ENCODE measurements around the gene TRIM7.

DNA sequence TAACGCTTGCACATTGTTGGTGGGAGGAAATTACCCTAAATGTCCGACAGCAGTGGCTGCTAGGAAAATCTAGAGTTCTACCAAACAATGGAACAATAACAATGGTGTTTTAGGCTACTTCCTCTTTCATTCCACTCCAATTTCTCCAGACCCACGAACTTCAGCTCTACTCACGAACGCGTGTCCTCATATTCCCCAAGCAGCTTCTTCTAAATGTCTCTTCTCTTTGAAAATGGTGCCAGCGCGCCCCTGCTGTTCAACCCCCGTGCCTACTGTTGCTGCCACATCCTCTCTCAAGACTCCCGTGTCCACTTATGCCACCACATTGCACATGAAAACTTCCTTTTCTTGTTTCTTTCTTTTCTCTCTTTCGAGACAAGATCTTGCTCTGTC is 32.0 kb downstream of the TRIM7 start:
- TF ChIP-seq, protein P1, sequence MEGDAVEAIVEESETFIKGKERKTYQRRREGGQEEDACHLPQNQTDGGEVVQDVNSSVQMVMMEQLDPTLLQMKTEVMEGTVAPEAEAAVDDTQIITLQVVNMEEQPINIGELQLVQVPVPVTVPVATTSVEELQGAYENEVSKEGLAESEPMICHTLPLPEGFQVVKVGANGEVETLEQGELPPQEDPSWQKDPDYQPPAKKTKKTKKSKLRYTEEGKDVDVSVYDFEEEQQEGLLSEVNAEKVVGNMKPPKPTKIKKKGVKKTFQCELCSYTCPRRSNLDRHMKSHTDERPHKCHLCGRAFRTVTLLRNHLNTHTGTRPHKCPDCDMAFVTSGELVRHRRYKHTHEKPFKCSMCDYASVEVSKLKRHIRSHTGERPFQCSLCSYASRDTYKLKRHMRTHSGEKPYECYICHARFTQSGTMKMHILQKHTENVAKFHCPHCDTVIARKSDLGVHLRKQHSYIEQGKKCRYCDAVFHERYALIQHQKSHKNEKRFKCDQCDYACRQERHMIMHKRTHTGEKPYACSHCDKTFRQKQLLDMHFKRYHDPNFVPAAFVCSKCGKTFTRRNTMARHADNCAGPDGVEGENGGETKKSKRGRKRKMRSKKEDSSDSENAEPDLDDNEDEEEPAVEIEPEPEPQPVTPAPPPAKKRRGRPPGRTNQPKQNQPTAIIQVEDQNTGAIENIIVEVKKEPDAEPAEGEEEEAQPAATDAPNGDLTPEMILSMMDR (IDR thresholded peaks at IDR 0.05) = peak; percentile 18
- no peak for TF ChIP-seq EZH2 (IDR thresholded peaks at IDR 0.05; ENCODE audit: borderline replicate concordance, insufficient read depth, low read depth, low read length, poor library complexity, severe bottlenecking)
